Measurements from ENCODE around the gene LRP1B.

- no peak for TF ChIP-seq CTCF (IDR thresholded peaks at IDR 0.05)
- no peak for TF ChIP-seq ZBTB33 (IDR thresholded peaks at IDR 0.05; ENCODE audit: borderline replicate concordance, low read depth)
- no peak for TF ChIP-seq EP300 (IDR thresholded peaks at IDR 0.05; ENCODE audit: borderline replicate concordance in 1 of 2, low read depth in 1 of 2, low read length in 1 of 2)
- no peak for TF ChIP-seq TCF12 (IDR thresholded peaks at IDR 0.05)
- no peak for TF ChIP-seq TAF1 (IDR thresholded peaks at IDR 0.05; ENCODE audit: borderline replicate concordance, low read depth, low read length)
- TF ChIP-seq MAX (IDR thresholded peaks at IDR 0.05; ENCODE audit: low read depth), result no peak
- no peak for TF ChIP-seq JUND (IDR thresholded peaks at IDR 0.05)
- TF ChIP-seq RAD21 (IDR thresholded peaks at IDR 0.05; ENCODE audit: low read length), result no peak
- TF ChIP-seq RXRA (IDR thresholded peaks at IDR 0.05; ENCODE audit: borderline replicate concordance, low read depth), result no peak
- TF ChIP-seq EZH2phosphoT487 (IDR thresholded peaks at IDR 0.05; ENCODE audit: borderline replicate concordance, low read depth), result no peak
- no peak for TF ChIP-seq SMC3 (IDR thresholded peaks at IDR 0.05; ENCODE audit: low read depth, low read length)
Observed at GRCh38 chr2:141709756-141710155, 421.1 kb downstream of the LRP1B start.
